Esophagus muscularis mucosa (tissue), 3 donors: Measurements from ENCODE around the gene DENND2C.

ENCODE experiments used
- POLR2A ChIP-seq: fragments of 450-650 bp; IDR thresholded peaks from one replicate; pipeline ENCODE4 v1.6.1; 2017; ENCODE audit warnings: antibody characterized with exemption, moderate library complexity, mild to moderate bottlenecking, low read depth
- POLR2AphosphoS5 ChIP-seq, 2 donors: sonication (generic); formaldehyde crosslinking; IDR thresholded peaks; one replicate each; pipeline ENCODE4 v1.6.1; 2017; ENCODE audit warnings: antibody characterized with exemption in 2 of 2
- TF ChIP-seq, protein P1 (sequence below), 3 experiments: fragments of 200-600 bp in 2 of 3; fragments of 450-650 bp in 1 of 3; sonication (generic) in 2 of 3; IDR thresholded peaks; one replicate each; pipeline ENCODE4 v1.5.1; 2017 to 2019; ENCODE audit warnings: antibody characterized with exemption in 3 of 3, mild to moderate bottlenecking in 2 of 3, moderate library complexity in 1 of 3

DNA sequence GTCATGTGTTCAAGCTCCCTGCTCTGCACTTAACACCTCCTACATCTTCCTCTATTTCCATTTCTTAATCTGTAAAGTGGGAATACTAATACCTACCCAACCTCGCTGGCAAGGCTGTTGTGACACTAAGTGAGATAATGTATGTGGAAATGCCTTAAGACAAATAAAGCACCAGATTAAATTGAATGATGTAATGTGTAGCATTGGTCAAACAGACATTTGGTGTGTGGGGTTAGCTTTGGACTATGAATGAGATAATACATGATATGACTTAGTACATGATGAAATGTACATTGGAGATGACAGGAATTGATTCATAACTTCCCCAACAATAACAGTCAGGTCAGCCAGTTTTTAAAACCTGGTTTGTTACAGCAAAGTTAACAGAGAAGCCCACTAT, 20.3 kb upstream of the DENND2C start:
- TF ChIP-seq, protein P1, sequence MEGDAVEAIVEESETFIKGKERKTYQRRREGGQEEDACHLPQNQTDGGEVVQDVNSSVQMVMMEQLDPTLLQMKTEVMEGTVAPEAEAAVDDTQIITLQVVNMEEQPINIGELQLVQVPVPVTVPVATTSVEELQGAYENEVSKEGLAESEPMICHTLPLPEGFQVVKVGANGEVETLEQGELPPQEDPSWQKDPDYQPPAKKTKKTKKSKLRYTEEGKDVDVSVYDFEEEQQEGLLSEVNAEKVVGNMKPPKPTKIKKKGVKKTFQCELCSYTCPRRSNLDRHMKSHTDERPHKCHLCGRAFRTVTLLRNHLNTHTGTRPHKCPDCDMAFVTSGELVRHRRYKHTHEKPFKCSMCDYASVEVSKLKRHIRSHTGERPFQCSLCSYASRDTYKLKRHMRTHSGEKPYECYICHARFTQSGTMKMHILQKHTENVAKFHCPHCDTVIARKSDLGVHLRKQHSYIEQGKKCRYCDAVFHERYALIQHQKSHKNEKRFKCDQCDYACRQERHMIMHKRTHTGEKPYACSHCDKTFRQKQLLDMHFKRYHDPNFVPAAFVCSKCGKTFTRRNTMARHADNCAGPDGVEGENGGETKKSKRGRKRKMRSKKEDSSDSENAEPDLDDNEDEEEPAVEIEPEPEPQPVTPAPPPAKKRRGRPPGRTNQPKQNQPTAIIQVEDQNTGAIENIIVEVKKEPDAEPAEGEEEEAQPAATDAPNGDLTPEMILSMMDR (IDR thresholded peaks at IDR 0.05): no peak
- TF ChIP-seq POLR2A (no peak), POLR2AphosphoS5 (IDR thresholded peaks at IDR 0.05) (no peak)
